Measurements from ENCODE around the gene GAL.

The GAL gene

DNA sequence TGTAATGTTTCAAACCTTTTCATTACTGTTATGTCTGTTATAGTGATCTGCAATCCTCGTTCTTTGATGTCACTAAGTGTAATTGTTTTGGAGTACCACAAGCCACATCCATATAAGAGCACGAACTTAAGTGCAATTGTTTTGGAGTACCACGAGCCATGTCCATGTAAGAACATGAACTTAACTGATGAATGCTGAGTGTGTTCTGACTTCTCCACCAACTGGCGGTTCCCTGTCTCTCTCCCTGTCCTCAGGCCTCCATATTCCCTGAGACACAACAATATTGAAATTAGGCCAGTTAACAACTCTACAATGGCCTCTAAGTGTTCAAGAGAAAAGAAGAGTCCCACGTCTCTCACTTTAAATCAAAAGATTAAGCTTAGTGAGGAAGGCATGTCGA is 43.4 kb downstream of the GAL start:
- H3K27me3 ChIP-seq (ENCODE audit: insufficient read depth, low read depth, severe bottlenecking), result no peaks in the 10 kb centered on the region
- H3K9me3 ChIP-seq (ENCODE audit: severe bottlenecking), result no peaks in the 10 kb centered on the region
- H3K4me3 ChIP-seq (ENCODE audit: low read depth, low read length), result no peak overlapping the region
- H3K27ac ChIP-seq, result no peak overlapping the region
- TF ChIP-seq, protein P1, sequence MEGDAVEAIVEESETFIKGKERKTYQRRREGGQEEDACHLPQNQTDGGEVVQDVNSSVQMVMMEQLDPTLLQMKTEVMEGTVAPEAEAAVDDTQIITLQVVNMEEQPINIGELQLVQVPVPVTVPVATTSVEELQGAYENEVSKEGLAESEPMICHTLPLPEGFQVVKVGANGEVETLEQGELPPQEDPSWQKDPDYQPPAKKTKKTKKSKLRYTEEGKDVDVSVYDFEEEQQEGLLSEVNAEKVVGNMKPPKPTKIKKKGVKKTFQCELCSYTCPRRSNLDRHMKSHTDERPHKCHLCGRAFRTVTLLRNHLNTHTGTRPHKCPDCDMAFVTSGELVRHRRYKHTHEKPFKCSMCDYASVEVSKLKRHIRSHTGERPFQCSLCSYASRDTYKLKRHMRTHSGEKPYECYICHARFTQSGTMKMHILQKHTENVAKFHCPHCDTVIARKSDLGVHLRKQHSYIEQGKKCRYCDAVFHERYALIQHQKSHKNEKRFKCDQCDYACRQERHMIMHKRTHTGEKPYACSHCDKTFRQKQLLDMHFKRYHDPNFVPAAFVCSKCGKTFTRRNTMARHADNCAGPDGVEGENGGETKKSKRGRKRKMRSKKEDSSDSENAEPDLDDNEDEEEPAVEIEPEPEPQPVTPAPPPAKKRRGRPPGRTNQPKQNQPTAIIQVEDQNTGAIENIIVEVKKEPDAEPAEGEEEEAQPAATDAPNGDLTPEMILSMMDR (IDR thresholded peaks at IDR 0.05; ENCODE audit: low read depth, low read length), result no peak
- H3K36me3 ChIP-seq, result no peaks in the 10 kb centered on the region
- no peak for DNase-seq

DNA sequence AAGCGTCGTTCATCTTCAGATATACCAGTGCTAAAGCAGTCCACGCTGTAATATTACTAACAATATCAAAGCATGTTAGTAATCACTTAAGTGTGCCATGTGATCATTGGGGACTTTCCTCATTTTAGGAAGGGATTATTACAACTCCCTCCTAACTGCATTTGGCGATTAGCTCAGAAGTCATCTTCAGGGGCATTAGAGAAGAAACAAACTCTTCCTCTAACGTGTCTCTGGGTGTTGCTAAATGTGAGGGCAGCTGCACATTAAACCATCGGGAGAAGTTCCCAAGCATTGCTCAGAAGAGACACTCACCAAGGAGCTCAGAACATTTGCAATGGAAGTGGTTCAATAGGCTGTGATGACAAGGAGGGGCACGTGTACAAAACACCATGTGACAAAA is 49.8 kb downstream of the GAL start:
- no peaks in the 10 kb centered on the region for H3K9me3 ChIP-seq (ENCODE audit: severe bottlenecking)
- no peak overlapping the region for H3K27ac ChIP-seq
- no peaks in the 10 kb centered on the region for H3K27me3 ChIP-seq (ENCODE audit: insufficient read depth, low read depth, severe bottlenecking)
- H3K4me3 ChIP-seq (ENCODE audit: low read depth, low read length), result no peak overlapping the region
- no peaks in the 10 kb centered on the region for H3K36me3 ChIP-seq
- TF ChIP-seq, protein P1 (IDR thresholded peaks at IDR 0.05; ENCODE audit: low read depth, low read length), result no peak
- DNase-seq, result no peak

DNA sequence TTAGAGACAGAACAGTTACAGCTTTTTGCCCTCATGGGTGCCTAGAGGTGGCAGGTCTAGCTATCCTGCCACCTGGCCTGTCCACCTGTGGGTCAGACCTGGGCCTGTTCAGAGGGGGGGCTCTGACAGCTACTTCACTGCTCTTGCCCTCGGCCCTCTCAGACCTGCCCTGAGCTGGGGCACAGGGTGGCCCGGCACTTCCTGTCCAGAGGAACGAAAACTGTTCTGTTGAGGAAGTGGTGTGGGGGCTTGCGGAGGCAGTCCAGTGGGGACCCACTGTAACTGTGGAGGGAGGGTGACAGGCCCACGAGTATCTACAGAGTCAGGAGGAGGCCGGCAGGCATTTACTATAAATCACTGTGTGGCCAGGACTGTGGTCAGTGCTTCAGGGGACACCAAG is 50.8 kb downstream of the GAL start:
- Histone ChIP-seq H3K36me3 (no peaks in the 10 kb centered on the region), H3K9me3 (ENCODE audit: severe bottlenecking) (no peaks in the 10 kb centered on the region), H3K4me3 (ENCODE audit: low read depth, low read length) (no peak overlapping the region), H3K27ac (no peak overlapping the region), H3K27me3 (ENCODE audit: insufficient read depth, low read depth, severe bottlenecking) (no peaks in the 10 kb centered on the region)
- TF ChIP-seq, protein P1 (IDR thresholded peaks at IDR 0.05; ENCODE audit: low read depth, low read length), result no peak
- no peak for DNase-seq

DNA sequence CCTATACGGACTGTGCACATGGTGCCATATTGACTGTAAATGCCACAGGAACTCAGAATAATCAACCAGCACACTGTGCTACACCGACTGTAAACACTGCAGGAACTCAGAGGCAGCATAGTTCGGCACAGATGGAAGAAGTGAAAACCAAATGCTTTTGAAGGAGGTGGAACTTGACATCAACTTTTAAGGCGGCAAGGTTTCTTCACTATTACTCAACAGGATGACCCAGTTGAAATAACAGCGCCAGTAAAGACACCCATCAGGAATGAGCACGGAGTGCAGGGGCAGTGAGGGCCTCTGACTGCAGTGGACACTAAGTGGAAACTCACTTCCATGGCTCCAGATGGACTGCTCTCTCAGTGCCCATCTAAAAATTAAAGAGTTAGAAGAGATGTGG is 51.3 kb downstream of the GAL start:
- Histone ChIP-seq H3K36me3 (no peaks in the 10 kb centered on the region), H3K9me3 (ENCODE audit: severe bottlenecking) (no peaks in the 10 kb centered on the region), H3K27ac (no peak overlapping the region), H3K4me3 (ENCODE audit: low read depth, low read length) (no peak overlapping the region), H3K27me3 (ENCODE audit: insufficient read depth, low read depth, severe bottlenecking) (no peaks in the 10 kb centered on the region)
- DNase-seq, result no peak
- TF ChIP-seq, protein P1 (IDR thresholded peaks at IDR 0.05; ENCODE audit: low read depth, low read length), result no peak

Measured in WERI-Rb-1 (cell line).